Lung (tissue), 12 donors: Measurements from ENCODE around the gene ANKRD33. TPM values are rescaled to one million over a fixed set of nuclear protein-coding genes. Genes with fewer than 3 reads are reported as not detected.

Experiments
- ATAC-seq: fragments of 200-7000 bp; cut with Tn5 transposase; one replicate; pipeline ENCODE4 v1.9.1; 2020; ENCODE audit warnings: moderate number of reproducible peaks; ENCODE audit not compliant: insufficient read depth, low FRiP score
- DNase-seq, 3 donors: peaks; one replicate each; pipeline ENCODE4 v3.0.0-alpha.2; 2013 to 2017
- H3K27ac ChIP-seq, 2 donors: one replicate each; pipeline ENCODE4 v1.5.1; 2013; ENCODE audit warnings: mild to moderate bottlenecking in 2 of 2, moderate library complexity in 2 of 2, control low read depth in 1 of 2, inconsistent platforms in 1 of 2, low read depth in 1 of 2, low read length in 1 of 2
- H3K27me3 ChIP-seq, 3 donors: one replicate each; pipeline ENCODE4 v1.5.1; 2013; ENCODE audit warnings: low read length in 2 of 3; ENCODE audit not compliant: control insufficient read depth in 3 of 3, insufficient read depth in 3 of 3
- H3K36me3 ChIP-seq, 4 donors: one replicate each; pipeline ENCODE4 v1.5.1; 2013; ENCODE audit warnings: low read length in 4 of 4, mild to moderate bottlenecking in 1 of 4, moderate library complexity in 1 of 4; ENCODE audit not compliant: control insufficient read depth in 4 of 4, insufficient read depth in 4 of 4
- H3K4me1 ChIP-seq, 5 donors: one replicate each; pipeline ENCODE4 v1.5.1; 2013; ENCODE audit warnings: low read length in 5 of 5, mild to moderate bottlenecking in 2 of 5, moderate library complexity in 1 of 5; ENCODE audit not compliant: control insufficient read depth in 5 of 5, insufficient read depth in 5 of 5
- H3K4me3 ChIP-seq: one replicate; pipeline ENCODE4 v1.5.1; 2013; ENCODE audit warnings: mild to moderate bottlenecking, control low read depth, moderate library complexity
- H3K9ac ChIP-seq, 2 donors: one replicate each; pipeline ENCODE4 v1.5.1; 2013; ENCODE audit warnings: low read length in 2 of 2, control low read depth in 1 of 2; ENCODE audit not compliant: insufficient read depth in 1 of 2
- H3K9me3 ChIP-seq, 4 donors: one replicate each; pipeline ENCODE4 v1.5.1; 2013; ENCODE audit warnings: low read length in 3 of 4, mild to moderate bottlenecking in 1 of 4, moderate library complexity in 1 of 4; ENCODE audit not compliant: control insufficient read depth in 4 of 4, insufficient read depth in 3 of 4
- WGBS, 2 donors: extraction: QIAGEN DNeasy Blood & Tissue Kit; methylation state at CpG; one replicate each; pipeline ENCODE4 v1.1.7; 2013; 5-methylcytosine and 5-hydroxymethylcytosine counted together
- polyA plus RNA-seq, 2 donors: library from polyadenylated mRNA; stranded (reverse); fragments of 200-250 nt; gene quantifications; one replicate each; pipeline ENCODE4 v1.2.1, GENCODE V29; 2013
- total RNA-seq, 2 donors: library from RNA; depleted of rRNA in 1 of 2; stranded (reverse); fragments of >200 nt in 1 of 2; gene quantifications; one replicate each; pipeline ENCODE4 v1.2.1, GENCODE V29; 2014 to 2021
- TF ChIP-seq, protein P1 (sequence below): IDR thresholded peaks from 2 replicates; pipeline ENCODE4 v1.5.1; 2012; ENCODE audit warnings: mild to moderate bottlenecking; ENCODE audit errors: control extremely low read depth, extremely low read depth
- donor health status: control.
- donor health status: control.
- donor health status: Bipolar disorder and iron deficiency.
- donor health status: healthy.
- donor health status: DM: yes; HTN: yes; CAD: no.

The ANKRD33 gene
- total and polyA plus RNA-seq, 4 donors, result 0.14 to 0.50 (median 0.23) TPM

DNA sequence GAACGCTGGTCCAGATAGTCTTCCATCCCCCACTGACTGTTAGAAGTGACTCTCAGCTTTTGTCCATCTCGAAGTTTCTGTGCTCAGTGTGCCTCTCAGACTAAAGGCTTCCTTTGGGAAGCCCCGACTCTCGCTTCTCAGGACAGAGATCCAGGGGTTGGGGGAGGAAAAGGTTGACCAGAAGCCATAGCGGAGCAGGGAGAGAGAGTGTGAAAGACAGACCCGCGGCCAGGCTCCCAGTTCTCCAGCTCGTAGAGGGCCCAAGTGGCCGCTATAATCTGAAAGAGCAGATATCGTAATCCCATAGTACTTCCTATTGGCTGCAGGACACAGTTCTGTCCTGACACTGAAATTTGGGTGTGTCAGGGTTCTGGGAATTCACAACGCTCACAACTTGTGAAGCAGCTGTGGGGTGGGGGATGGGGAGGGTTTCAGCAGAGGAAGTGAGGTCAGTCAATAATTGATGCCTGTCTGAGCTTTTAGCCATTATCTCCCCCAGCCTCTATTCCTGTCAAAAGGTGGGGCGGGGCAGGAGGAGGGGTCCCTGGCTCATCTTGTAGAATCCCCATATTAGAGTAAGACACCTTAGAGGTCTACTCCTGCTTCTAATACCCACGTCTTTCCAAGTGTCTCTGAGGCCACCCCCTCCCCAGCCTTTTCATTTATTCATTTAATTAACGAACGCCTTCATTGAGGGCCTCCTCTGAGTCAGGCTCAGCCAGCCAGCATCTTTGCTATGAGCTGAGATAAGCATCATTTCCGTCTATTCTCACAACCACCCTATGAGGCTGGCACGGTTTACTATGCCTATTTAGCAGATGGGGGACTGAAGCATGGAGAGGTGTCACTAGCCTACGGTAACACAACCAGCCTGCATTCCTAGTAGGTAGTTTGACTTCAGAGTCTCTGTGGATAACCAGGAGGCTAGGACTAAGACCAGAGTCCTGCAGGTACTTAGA, 17.8 kb downstream of the ANKRD33 start:
- ATAC-seq (peak; percentile 61), DNase-seq (peak; percentile 63 to 82 (median 69))
- Histone ChIP-seq H3K9me3 (no peaks in the 10 kb centered on the region), H3K27me3 (peaks cover 0 to 25% (median 2%) of the 10 kb centered on the region in 3 donors), H3K4me1 (peaks cover under 1 to 45% (median 18%) of the 10 kb centered on the region in 5 donors), H3K36me3 (no peaks in the 10 kb centered on the region), H3K9ac (no peak overlapping the region), H3K4me3 (peak overlapping the region; percentile 61), H3K27ac (peak overlapping the region; percentile 94 to 96)
- TF ChIP-seq, protein P1, sequence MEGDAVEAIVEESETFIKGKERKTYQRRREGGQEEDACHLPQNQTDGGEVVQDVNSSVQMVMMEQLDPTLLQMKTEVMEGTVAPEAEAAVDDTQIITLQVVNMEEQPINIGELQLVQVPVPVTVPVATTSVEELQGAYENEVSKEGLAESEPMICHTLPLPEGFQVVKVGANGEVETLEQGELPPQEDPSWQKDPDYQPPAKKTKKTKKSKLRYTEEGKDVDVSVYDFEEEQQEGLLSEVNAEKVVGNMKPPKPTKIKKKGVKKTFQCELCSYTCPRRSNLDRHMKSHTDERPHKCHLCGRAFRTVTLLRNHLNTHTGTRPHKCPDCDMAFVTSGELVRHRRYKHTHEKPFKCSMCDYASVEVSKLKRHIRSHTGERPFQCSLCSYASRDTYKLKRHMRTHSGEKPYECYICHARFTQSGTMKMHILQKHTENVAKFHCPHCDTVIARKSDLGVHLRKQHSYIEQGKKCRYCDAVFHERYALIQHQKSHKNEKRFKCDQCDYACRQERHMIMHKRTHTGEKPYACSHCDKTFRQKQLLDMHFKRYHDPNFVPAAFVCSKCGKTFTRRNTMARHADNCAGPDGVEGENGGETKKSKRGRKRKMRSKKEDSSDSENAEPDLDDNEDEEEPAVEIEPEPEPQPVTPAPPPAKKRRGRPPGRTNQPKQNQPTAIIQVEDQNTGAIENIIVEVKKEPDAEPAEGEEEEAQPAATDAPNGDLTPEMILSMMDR, result no peak
- WGBS, 2 donors, result 36 to 58% methylated on average over 18 of the region's 18 CpGs

DNA sequence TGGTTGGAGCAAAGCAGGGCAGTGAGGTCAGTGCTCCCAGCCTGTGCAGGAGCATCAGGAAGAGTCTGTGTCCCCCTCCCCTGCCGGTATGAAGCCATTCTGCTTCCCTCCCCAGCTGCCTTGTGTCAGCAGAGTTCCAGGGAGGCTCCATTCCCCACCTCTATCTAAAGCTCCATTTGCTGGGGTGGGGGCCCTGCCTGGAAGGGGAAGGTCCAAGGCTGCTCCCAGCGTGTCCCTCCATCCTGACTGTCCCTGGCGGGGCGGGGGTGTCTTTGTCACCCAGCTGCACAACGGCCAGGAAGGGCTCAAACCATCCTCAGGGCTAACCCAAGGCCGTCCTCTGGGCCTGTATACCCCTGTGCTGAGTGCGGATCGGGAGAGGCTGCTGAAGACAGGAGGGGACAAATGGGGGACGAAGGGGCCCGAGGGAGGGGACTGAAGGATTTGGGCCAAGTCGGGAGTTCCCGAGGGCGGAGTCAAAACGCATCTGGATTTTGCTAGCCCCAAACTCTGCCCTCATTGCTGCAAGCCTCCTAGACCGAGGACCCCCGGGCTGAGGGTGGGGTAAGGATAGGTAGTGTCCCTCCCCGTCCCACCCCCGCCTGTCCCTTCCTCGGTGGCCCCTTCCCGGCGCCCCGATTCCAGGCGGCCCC, 18.7 kb downstream of the ANKRD33 start:
- Histone ChIP-seq H3K4me3 (peak overlapping the region; percentile 61), H3K36me3 (no peaks in the 10 kb centered on the region), H3K9ac (no peak overlapping the region), H3K9me3 (no peaks in the 10 kb centered on the region), H3K27ac (peak overlapping the region; percentile 93 to 96), H3K27me3 (peaks cover 0 to 25% (median 2%) of the 10 kb centered on the region in 3 donors), H3K4me1 (peaks cover 4 to 53% (median 26%) of the 10 kb centered on the region in 5 donors)
- TF ChIP-seq, protein P1, result no peak
- 26 to 42% methylated on average over 15 to 23 of the region's 23 CpGs for WGBS, 2 donors
- ATAC-seq (no peak), DNase-seq (peak in 2 of 3 donors; percentile 60 to 61)

DNA sequence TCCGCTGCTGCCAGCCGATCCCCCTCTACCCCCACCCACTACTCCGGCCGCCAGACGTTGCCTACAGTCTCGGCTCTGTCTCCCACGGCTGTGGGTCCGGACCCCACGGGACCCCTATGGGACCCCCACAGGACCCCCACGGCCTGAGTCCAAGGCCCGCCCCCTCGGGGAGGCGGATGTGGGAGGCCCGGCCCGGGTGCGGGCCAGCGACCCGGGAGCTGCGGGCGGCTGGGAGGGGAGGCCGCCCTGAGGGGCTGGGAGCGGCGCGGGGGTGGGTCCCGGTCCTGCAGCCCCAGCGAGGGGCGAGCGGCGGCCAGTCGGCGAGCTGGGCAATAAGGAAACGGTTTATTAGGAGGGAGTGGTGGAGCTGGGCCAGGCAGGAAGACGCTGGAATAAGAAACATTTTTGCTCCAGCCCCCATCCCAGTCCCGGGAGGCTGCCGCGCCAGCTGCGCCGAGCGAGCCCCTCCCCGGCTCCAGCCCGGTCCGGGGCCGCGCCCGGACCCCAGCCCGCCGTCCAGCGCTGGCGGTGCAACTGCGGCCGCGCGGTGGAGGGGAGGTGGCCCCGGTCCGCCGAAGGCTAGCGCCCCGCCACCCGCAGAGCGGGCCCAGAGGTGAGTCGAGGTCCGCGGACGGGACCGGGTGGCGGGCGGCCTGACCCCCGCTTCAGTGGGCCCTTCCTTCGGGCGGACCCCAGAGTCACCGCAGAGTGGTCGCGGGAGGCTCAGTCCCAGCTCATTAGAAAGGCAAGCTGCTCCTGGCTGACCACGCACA, 19.4 kb downstream of the ANKRD33 start, which contains the start of gene ACVRL1:
Gene ACVRL1, plus strand, starts transcription at position 422 of the 773 bp plus-strand sequence. CDS start 4,971 bp downstream, outside the sequence.
- ATAC-seq, result no peak

More for the DNA sequence above, 19.4 kb downstream of the ANKRD33 start, which contains the start of gene ACVRL1:
- no peaks in the 10 kb centered on the region for H3K9me3 ChIP-seq
- TF ChIP-seq, protein P1, result no peak
- peak in 2 of 3 donors; percentile 51 to 76 for DNase-seq
- H3K4me1 ChIP-seq, result peaks cover 4 to 61% (median 27%) of the 10 kb centered on the region in 5 donors
- H3K27ac ChIP-seq, result peak within 1 kb of the TSS; percentile 93 to 96
- H3K36me3 ChIP-seq, result no peaks in the 10 kb centered on the region
- 7 to 9% methylated on average over 67 to 74 of the region's 74 CpGs for WGBS, 2 donors
- H3K27me3 ChIP-seq, result peaks cover 0 to 25% (median 2%) of the 10 kb centered on the region in 3 donors
- H3K4me3 ChIP-seq, result peak within 1 kb of the TSS; percentile 61
- peak within 1 kb of the TSS; percentile 16 to 21 for H3K9ac ChIP-seq
